GM21825 (cell line): Measurements from ENCODE around the gene FBP1.
"Not testable (repeated sequence)": the region's sequence is repeated elsewhere in the genome, so short reads cannot be mapped to it uniquely, and the experiment has no call there.

Experiments used
- ATAC-seq: cut with Tn5 transposase; IDR thresholded peaks from one replicate; pipeline ENCODE4 v1.9.1; 2021; ENCODE audit warnings: mild to moderate bottlenecking, moderate library complexity; ENCODE audit not compliant: unreplicated experiment

FBP1 gene

DNA sequence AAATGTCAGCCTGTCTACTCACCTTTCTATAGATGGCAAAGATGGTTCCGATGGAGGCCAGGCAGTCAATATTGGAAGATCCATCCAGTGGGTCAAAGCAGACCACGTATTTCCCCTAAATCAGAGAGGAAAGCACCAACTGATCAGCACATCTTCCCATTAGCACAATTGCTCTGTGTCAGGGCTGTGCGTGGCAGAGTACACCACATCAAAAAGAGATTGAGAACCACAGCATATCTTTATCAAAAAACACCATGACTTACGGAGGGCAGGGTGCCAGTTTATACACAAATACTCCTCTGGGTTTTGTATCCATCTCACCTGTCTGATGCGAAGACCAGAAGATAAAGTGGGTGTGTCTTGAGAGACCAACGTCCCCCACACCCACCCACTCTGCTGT, 54.8 kb downstream of the FBP1 start:
- no peak for ATAC-seq

DNA sequence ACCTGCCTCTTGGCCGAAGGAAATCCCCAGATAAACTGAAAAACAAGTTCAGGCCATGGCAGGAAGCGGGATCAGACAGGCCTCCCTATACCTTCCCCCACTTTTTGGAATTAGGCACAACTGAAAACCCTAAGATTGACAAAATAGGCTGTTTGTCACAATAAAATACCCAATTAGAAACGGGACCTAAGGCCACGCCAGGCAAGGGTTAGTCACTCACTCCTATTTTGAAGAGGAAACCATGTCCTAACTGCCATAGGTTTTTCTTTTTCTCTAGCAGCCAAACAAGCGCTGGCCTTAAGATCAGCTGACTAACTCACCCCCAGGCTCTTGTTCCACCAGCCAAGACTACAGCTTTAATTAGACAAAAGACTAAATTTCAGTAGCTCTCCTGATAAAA, 57.6 kb downstream of the FBP1 start:
- no peak for ATAC-seq

DNA sequence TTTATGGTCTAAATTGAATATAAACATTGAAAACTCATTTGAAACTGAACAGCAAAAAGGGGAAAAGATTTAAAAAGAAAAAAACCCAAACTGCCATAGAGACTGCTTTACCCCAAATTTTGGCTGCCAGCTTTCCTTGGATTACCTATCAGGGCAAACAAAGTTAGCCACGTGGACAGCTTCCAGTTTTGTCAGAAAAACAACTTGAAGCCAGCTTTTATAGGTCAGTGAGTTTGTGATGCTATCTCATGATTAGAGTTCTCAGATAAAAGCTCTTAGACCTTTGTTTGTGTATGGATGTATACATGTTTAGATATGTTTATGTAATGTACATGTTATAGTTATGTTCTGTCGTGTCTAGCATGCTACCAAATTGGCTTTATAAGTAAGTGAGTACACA, 61.7 kb downstream of the FBP1 start:
- no peak for ATAC-seq

DNA sequence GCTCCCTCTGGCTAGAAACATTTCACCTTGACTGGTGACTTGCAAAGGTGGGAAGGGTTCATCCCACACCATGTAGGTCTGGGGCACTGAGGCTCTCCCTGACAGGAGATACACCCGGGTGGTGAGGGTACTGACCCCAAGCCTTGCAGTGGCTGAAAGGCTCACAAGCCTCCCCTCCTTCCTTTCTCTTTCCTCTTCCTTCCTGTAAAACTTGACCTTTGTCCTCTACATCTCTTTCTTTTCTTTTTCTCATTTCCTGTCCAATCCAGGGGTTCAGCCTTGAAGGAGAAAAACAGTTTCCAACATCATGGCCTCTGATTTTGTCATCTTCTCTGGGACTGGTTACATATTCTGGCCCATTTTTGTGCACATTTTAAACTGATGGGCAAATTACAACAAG, 62.3 kb downstream of the FBP1 start:
- ATAC-seq = no peak

DNA sequence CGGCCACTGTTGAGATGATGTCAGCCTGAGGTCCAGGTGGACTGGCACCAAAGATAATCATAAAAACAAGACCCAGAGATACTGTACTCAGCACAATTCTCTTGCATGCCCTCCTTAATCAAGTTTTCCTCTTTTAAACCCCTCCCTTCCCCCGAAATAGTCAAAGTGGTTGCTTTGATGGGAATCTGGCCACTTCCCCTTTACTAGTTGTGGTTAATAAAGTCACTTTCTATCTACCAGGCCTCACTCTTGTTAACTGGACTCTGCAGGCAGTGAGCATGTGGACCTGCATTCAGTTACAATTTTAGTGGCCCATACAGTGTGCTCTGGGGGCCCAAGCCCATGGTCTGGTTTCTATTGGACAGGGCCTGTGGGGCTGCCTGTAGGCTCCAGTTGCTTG, 63.2 kb downstream of the FBP1 start:
- ATAC-seq = no peak

DNA sequence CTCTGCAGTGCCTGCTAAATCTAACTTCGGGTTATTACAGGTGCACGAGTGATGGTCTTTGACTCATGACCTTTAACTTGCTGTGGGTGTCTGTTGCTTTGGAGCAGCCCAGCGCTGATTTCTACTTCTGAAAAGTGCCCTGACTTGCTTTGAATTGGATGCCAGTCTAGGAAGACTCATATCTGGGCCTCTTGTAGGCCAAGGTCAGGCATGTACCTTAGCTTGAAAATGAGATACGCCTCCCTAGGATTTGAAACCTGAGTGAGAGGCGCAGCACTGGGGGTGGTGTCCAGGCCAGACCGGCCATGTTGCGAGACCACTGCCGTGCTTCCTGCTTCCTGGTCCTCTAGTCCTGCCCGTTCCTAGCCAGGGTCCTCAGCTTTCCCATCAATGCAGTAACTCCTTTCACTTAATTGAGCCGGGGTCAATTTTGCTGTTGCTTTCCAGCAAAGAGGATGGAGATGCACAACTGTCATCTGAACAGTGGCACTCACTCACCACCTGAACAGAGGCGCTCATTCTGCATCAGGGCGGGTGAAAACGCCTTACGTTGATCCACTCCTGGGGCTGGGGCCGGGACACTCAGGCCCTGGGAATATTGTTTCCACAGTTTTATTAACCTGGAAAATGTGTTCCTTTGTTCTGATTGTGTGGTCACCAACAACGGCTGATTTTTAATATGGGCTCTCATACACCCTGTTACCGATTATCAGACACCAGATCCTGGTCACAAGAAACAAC, 70.2 kb downstream of the FBP1 start:
- no peak for ATAC-seq

DNA sequence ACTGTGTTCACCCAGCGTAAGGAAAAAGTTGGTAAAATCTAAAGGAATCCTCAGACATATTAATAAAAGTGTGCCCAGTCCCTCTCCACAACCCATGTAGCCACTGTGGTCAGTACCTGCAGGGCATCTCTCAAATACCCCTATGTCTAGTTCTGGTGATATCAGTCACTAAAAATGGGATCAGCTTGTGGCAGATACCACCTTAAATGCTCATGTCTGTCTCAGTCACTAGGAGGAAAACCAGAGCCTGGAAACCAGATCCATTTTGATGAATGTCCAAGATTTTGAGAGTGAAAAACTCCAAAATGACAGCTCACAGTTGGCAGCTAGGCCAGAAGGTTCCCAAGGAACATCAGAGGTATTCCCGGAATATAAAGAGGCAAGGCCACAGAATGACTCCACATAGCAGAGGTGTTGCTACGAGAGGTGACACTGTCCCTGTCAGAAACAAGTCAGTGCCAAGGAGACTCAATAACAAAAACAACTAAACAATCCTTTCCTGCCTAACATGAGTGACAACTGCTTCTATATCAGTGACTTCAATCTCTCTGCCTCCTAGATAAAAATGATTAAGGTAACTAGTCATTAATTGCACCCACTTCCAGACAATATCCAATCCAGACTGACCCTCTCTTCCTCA, 70.9 kb downstream of the FBP1 start:
- ATAC-seq = no peak

DNA sequence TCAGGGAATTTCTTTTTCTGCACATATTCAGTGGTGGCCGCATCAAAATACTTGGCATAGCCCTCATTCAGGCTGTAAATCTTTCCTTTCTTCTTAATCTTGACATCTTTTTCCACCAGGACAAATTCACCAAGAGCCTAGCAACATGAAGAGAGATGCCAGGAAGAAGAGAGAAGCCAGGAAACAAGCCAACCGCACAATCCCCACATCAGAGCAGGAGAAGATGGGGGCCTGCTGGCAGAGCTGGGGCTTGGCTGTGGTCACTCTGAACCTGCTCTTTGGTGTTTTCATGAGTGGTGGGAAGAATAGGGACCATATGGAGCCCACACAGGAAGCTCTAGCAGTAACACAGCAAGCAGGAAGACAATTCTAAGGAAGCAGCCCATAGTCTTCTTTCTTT, 72.0 kb downstream of the FBP1 start:
- ATAC-seq = no peak

DNA sequence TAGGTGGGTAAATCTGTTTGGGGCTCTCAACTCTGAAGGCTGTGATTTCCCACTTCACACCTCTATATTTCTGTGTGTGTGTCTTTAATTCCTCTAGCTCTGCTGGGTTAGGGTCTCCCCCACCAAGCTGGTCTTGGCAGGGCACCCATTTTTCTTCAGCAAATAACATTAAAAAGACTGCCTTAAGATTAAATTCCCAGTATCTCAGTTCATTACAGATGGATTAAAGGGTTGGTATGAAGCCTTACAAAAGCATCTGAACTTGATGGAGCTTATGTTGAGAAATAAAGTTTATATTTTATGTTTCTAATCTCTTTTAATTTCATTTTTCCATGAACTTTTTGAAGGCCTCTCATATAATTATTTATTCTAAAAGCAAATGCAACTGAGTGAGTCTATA, 72.8 kb downstream of the FBP1 start:
- no peak for ATAC-seq

DNA sequence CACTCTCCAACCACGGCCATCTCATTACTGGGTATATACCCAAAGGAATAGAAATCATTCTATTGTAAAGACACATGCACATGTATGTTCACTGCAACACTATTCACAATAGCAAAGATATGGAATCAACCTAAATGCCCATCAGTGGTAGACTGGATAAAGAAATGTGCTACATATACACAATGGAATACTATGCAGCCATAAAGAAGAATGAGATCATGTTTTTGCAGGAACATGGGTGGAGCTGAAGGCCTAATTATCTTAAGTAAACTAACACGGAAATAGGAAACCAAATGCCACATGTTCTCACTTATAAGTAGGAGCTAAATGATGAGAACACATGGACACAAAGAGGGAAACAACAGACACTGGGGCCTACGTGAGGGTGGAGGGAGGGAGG, 75.0 kb downstream of the FBP1 start:
- ATAC-seq = not testable (repeated sequence)

DNA sequence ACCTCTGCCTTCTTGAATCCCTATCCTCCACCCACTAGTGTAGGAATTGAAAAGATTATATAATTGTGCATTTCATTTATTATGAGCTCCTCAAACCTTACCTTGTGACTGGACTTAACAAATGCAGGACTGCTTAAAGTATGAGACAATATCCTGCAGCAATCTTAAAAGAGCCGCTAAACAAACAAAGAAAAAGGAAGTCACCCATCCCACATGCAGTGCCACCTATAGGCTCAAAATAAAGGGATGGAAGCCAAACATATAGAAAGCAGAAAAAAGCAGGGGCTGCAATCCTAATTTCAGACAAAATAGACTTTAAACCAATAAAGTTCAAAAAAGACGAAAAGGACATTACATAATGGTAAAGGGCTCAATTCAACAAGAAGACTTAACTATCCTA, 75.8 kb downstream of the FBP1 start:
- no peak for ATAC-seq

DNA sequence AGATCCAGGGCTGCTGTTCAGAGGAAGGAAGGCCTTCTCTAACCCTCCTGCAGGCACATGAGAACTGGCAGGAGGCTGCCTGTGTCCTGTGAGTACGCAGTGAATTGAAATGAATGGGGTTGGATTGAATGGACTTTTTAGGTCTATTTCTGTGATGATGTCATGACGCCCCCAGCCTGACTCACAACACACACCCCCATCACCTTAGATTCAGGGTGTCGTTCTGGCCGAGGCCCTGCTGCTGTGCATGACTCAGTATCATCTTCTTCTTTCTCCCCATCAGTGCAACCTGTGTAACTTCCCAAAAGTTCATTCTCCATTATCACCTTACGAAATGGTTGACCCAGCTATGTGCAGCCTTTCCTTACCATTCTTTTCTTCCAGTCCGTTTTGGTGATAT, 79.1 kb downstream of the FBP1 start:
- ATAC-seq = no peak

DNA sequence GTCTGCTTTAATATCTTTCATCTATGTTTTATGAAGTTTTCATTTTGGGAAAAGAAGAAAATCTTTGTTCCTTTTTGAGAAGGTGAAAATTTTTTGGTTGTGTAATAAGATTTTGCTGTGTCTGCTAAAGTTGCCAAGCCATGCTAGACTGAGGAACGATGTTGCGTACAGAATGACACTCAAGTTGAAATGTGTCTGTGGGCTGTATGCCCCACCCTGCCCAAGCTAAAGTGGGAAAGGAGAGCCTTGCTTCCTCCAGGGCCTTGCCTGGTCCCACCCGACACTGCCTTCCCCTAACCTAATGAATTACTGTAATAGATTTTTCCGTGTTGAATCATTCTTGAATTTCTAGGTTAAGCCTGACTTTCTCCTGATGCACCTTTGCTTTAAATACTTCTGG, 81.9 kb downstream of the FBP1 start:
- ATAC-seq = no peak

DNA sequence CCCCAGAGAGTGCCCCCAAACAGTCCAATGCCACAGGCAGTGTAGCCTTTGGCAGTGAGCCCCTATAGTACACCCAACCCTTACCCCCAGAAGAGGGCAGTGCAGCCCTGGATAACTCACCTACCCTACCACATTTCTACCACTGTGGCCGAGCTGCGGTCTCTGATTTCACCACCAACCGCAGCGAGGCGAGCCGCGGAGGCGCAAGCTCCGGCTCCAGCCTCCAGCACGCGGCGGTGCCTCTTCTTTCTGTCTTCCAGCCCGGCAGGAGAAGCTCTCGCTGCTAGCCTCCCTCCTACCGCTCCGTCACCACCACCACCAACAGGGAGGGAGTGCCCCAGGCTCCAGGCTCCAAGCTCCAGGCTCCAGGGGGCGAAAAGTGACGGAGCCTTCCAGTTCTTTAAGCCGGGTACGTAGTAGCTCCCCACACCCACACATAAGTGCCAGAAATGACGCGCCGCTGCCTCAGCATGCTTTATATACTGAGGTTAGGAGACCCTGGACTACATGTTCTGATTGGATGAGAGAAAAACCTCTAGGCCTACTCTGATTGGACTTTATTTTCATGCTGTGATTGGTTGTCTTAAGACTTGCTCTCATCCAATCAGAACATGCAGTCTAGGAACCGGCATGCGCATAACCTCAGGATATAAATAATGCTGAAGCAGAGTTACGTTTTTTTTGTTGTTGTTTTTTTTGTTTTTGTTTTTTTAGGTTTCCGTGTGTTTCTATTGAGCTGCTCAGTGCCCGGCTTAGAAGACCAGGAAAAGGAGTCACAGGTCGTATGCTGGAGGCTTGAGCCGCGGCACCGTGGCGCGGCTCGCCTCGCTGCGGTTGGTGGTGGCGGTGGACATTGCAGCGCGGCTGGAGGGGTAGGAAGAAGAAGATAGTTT, 84.6 kb downstream of the FBP1 start, which contains the start of gene PCAT7:
TSS of gene PCAT7 (plus strand) at position 645 of the 893 bp plus-strand sequence.
- ATAC-seq = no peak

DNA sequence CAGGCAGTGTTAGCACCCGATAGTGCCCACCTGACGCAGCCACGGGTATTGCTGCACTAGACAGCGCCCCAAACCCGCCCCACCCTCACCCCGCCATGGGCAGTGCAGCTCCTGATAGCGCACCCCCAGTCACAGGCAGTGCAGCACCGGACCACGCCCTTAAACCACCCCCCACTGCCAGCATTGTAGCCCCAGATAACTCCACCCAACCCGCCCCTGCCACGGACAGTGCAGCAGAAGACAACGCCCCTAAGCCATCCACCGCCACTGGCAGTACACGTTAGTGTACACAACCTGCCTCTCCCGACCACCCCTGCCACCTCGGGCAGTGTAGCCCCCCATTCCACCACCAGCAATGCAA, 85.3 kb downstream of the FBP1 start:
- ATAC-seq = no peak
